Testis (tissue), 3 donors: Measurements from ENCODE around the gene MLF2. TPM values are rescaled to one million over a fixed set of nuclear protein-coding genes. Genes with fewer than 3 reads are reported as not detected.
"Not testable (repeated sequence)": the region's sequence is repeated elsewhere in the genome, so short reads cannot be mapped to it uniquely, and the experiment has no call there.

Source experiments
- DNase-seq: peaks from one replicate; pipeline ENCODE4 v3.0.0-alpha.2; 2019
- H3K27ac ChIP-seq, 2 donors: fragments of 200-600 bp; sonication (generic); one replicate each; pipeline ENCODE4 v1.5.1; 2019
- H3K27me3 ChIP-seq: fragments of 200-600 bp; sonication (generic); one replicate; pipeline ENCODE4 v1.5.1; 2019
- H3K36me3 ChIP-seq: fragments of 200-600 bp; sonication (generic); one replicate; pipeline ENCODE4 v1.5.1; 2017; ENCODE audit warnings: low read depth; ENCODE audit errors: missing control alignments
- H3K4me1 ChIP-seq: fragments of 200-600 bp; sonication (generic); one replicate; pipeline ENCODE4 v1.5.1; 2019
- H3K4me3 ChIP-seq, 2 donors: fragments of 200-600 bp; sonication (generic); one replicate each; pipeline ENCODE4 v1.5.1; 2017 to 2019
- H3K9me3 ChIP-seq: fragments of 200-600 bp; sonication (generic); one replicate; pipeline ENCODE4 v1.5.1; 2017
- POLR2A ChIP-seq: fragments of 450-650 bp; IDR thresholded peaks from one replicate; pipeline ENCODE4 v1.6.1; 2017; ENCODE audit warnings: antibody characterized with exemption, mild to moderate bottlenecking, moderate library complexity
- WGBS, 2 donors: methylation state at CpG; one replicate each; pipeline ENCODE4 v1.1.5; 2018; 5-methylcytosine and 5-hydroxymethylcytosine counted together
- intact Hi-C: fragments of 100-400 bp; cut with DNase I; formaldehyde crosslinking; loops from one replicate; pipeline ENCODE4 v1.15.1; 2023; ENCODE audit warnings: low total_unique reads
- polyA plus RNA-seq: library from polyadenylated mRNA; stranded (reverse); fragments of 350-450 nt; fragmentation: Illumina TruSeq; extraction: RNeasy Lipid Tissue Mini Kit (QIAGEN cat#74804); gene quantifications from one replicate; pipeline ENCODE4 v1.2.3, GENCODE V29; 2014; ENCODE audit warnings: low read depth, low replicate concordance; ENCODE audit not compliant: insufficient read depth
- total RNA-seq, 2 donors: library from RNA; depleted of rRNA; stranded (reverse); fragments of >200 nt; gene quantifications; one replicate each; pipeline ENCODE4 v1.2.3, GENCODE V29; 2016
- TF ChIP-seq, protein P1 (sequence below), 3 experiments: fragments of 450-650 bp in 2 of 3; fragments of 200-600 bp in 1 of 3; sonication (generic) in 1 of 3; IDR thresholded peaks; one replicate each; pipeline ENCODE4 v1.5.1; 2016 to 2019; ENCODE audit warnings: antibody characterized with exemption in 3 of 3, mild to moderate bottlenecking in 2 of 3, moderate library complexity in 1 of 3

MLF2 gene
- total and polyA plus RNA-seq, 3 donors from 2014 or later = 177 to 242 (median 211) TPM

DNA sequence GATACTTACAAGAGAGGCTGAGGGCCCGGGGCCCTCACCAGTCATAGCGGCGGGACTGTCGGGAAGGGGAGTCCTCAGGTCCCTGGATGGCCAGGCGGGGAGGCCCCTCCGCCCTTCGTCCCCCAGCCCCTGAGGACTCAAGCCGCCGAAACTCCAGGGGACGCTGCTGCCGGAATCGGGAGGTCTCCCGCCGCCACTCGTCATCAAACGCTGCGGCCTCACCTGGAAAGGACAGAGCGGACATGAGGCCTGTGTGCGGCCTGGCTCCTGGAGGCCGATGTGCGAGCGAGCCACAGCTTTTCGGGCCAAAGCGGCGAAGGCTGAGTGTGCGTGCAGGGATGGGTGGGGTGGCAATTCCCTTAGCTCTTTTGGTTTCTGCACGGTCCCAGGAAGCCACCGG is 4.2 kb downstream of the MLF2 start:
- 92 to 93% methylated on average over 18 to 28 of the region's 28 CpGs for WGBS, 2 donors
- Histone ChIP-seq H3K4me3 (no peak overlapping the region), H3K36me3 (no peaks in the 10 kb centered on the region), H3K27ac (no peak overlapping the region), H3K4me1 (peaks cover 8% of the 10 kb centered on the region), H3K27me3 (no peaks in the 10 kb centered on the region), H3K9me3 (no peaks in the 10 kb centered on the region)
- DNase-seq = no peak
- no peak for TF ChIP-seq POLR2A
- TF ChIP-seq, protein P1, sequence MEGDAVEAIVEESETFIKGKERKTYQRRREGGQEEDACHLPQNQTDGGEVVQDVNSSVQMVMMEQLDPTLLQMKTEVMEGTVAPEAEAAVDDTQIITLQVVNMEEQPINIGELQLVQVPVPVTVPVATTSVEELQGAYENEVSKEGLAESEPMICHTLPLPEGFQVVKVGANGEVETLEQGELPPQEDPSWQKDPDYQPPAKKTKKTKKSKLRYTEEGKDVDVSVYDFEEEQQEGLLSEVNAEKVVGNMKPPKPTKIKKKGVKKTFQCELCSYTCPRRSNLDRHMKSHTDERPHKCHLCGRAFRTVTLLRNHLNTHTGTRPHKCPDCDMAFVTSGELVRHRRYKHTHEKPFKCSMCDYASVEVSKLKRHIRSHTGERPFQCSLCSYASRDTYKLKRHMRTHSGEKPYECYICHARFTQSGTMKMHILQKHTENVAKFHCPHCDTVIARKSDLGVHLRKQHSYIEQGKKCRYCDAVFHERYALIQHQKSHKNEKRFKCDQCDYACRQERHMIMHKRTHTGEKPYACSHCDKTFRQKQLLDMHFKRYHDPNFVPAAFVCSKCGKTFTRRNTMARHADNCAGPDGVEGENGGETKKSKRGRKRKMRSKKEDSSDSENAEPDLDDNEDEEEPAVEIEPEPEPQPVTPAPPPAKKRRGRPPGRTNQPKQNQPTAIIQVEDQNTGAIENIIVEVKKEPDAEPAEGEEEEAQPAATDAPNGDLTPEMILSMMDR (IDR thresholded peaks at IDR 0.05) = no peak
- intact Hi-C loops = no loop called here

DNA sequence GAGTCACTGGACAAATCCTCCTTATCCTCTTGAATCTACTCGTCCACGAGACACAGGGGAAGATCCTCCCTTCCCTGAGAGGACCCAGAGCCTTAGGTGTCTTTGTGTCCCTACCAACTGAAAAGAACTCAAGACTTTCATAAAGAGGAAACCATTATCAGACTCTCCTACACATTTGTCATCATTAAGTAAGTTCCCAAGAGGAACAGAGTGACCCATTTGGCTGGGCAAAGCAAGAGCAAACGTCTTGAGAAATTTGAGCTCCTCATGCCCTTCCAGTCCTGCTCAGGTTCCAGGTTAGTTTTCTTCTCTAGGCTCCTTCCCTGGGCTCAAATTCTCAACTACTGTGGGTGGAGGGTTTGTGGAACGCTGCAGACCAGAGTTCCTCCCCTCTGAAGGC is 5.7 kb downstream of the MLF2 start:
- TF ChIP-seq POLR2A = no peak
- TF ChIP-seq, protein P1 (IDR thresholded peaks at IDR 0.05) = no peak
- no peak overlapping the region for H3K27ac ChIP-seq
- no peak overlapping the region for H3K4me3 ChIP-seq
- DNase-seq = no peak
- 45 to 48% methylated on average over 4 of the region's 4 CpGs for WGBS, 2 donors
- no peaks in the 10 kb centered on the region for H3K9me3 ChIP-seq
- no peaks in the 10 kb centered on the region for H3K36me3 ChIP-seq
- intact Hi-C loops = no loop called here
- H3K4me1 ChIP-seq = peaks cover 5% of the 10 kb centered on the region
- no peaks in the 10 kb centered on the region for H3K27me3 ChIP-seq

DNA sequence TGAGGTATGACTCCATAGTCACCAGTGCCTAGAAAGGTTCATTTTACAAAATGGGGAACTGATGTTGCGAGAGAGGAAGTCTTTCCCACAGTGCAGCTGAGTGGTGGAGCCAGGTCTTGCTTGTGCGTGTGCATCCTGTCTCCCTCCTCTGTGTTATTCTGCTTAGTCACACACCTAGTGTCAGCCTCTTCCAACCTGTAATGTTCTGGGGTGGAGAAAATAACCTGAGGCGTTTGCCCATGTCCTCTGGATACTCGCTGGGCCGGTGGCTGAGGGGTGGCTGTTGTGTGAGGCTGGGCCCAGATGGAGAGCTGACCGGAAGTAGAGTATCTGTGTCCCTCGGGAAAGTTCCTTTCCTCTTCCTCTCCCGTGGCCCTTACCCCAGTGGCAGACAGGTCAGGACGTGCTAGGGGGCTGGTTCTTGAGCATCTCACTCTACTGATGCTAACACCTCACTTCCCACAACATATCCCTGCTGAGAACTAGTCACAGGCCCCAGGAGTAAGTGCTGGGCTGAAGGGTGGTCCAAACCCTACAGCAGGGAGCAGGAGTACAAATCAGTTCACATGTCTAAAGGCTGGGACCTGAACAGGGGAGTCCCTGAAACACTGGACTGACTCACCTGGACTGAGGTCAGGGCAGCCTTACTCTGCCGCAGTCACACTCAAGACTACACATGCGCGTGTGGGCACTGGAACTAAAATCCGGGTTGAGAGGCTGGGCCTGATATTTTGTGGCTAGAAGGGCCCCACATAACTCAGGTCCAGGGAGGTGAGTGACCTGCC is 7.0 kb downstream of the MLF2 start:
- Histone ChIP-seq H3K4me1 (no peaks in the 10 kb centered on the region), H3K9me3 (no peaks in the 10 kb centered on the region), H3K36me3 (no peaks in the 10 kb centered on the region), H3K27ac (no peak overlapping the region), H3K4me3 (no peak overlapping the region), H3K27me3 (no peaks in the 10 kb centered on the region)
- intact Hi-C loops = no loop called here
- no peak for DNase-seq
- WGBS, 2 donors = 70 to 76% methylated on average over 12 to 13 of the region's 13 CpGs
- TF ChIP-seq, protein P1 (IDR thresholded peaks at IDR 0.05) = no peak

DNA sequence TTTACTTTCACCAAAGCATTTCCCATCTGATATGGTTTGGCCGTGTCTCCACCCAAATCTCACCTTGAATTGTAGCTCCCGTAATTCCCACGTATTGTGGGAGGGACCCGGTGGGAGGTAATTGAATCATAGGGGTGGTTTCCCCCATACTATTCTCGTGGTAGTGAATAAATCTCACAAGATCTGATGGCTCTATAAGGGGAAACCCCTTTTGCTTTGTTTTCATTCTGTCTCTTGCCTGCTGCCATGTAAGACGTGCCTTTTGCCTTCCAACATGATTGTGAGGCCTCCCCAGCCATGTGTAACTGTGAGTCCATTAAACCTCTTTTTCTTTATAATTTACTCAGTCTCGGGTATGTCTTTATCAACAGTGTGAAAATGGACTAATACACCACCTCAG is 9.6 kb downstream of the MLF2 start:
- H3K9me3 ChIP-seq, intact Hi-C loops, H3K4me1 ChIP-seq, H3K27me3 ChIP-seq, DNase-seq, H3K27ac ChIP-seq, H3K36me3 ChIP-seq, H3K4me3 ChIP-seq: not testable (repeated sequence)
- WGBS, 2 donors = 74 to 81% methylated on average over 7 of the region's 7 CpGs

DNA sequence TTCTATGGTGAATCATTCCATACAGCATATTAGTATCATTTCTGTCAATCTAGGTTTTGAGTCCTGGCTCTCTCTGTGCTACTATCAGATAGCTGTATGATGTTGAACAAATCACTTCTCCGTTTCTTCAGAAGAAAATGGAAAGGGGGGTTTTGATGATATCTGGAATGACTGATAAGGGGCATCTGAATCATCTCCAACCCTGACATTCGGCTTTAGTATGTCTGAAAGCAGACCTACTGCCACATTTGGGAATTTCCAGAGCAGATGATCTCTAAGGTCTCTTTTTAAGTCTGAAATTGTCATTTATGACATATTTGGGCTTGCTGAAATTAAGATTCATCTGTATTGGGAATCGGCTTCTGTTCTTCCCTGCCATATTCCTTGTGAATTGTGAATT is 10.1 kb downstream of the MLF2 start:
- no peaks in the 10 kb centered on the region for H3K4me1 ChIP-seq
- no peaks in the 10 kb centered on the region for H3K9me3 ChIP-seq
- intact Hi-C loops = no loop called here
- H3K4me3 ChIP-seq = no peak overlapping the region
- no peak for DNase-seq
- H3K27me3 ChIP-seq = no peaks in the 10 kb centered on the region
- no peak for TF ChIP-seq POLR2A
- TF ChIP-seq, protein P1 (IDR thresholded peaks at IDR 0.05) = no peak
- 82 to 85% methylated on average over 3 of the region's 3 CpGs for WGBS, 2 donors
- no peak overlapping the region for H3K27ac ChIP-seq
- H3K36me3 ChIP-seq = no peaks in the 10 kb centered on the region

DNA sequence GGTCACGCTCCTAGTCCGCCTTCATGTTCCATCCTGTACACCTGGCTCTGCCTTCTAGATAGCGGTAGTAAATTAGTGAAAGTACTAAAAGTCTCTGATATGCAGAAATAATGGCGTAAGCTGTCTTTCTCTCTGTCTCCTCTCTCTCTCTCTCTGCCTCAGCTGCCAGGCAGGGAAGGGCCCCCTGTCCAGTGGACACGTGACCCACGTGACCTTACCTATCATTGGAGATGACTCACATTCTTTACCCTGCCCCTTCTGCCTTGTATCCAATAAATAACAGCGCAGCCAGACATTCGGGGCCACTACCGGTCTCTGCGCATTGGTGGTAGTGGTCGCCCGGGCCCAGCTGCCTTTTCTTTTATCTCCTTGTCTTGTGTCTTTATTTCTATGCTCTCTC is 10.9 kb downstream of the MLF2 start:
- DNase-seq, H3K4me3 ChIP-seq, H3K27ac ChIP-seq, H3K9me3 ChIP-seq, H3K27me3 ChIP-seq, H3K4me1 ChIP-seq, H3K36me3 ChIP-seq, intact Hi-C loops: not testable (repeated sequence)
- 67 to 73% methylated on average over 12 of the region's 12 CpGs for whole genome bisulfite sequencing, 2 donors
